ENCODE data around the gene MPP2.
"Not testable (repeated sequence)": the region's sequence is repeated elsewhere in the genome, so short reads cannot be mapped to it uniquely, and the experiment has no call there.

MPP2 gene

DNA sequence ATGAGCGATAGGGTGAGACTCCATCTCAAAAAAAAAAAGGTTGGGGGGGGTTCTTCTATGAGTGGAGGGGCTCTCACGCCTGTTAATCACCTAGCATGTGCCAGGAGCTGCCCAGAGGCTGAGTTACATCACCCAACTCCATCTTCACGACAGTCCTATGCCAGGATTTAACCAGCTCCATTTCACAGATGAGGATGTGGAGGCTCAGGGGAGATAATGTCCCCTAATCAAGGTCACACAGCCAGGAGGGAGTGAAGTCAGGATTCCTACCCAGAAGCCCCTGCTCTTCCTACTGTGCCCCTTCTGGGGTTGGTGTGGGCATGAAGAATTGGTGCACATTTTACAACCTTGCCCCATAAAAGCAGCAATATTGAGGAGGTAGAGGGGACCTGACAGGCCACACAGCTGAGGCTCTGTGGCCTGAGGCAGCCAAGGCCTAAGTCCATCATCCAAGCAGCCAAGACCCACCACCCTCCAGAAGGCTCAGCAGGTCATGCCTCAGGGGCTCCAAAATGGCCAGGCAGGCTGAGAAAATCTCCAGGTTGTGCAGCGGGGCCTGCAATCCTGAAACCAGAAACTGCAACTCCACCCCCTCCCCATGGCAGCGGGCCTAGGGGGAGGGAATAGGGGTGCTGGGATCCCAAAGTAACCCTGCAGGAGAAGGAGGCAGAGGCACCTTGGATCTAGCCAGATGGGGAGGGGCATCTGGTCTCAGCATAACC, 28.0 kb upstream of the MPP2 start:
- Mint-ChIP-seq H3K27me3 (ENCODE audit: low read depth) (peaks cover 10% of the 10 kb centered on the region), H3K4me1 (peaks cover 13% of the 10 kb centered on the region), H3K36me3 (ENCODE audit: low read depth) (no peaks in the 10 kb centered on the region), H3K9me3 (no peaks in the 10 kb centered on the region), H3K4me3 (no peak overlapping the region), H3K27ac (peak overlapping the region in 1 of 3 experiments; percentile 86)
- TF ChIP-seq, protein P1, sequence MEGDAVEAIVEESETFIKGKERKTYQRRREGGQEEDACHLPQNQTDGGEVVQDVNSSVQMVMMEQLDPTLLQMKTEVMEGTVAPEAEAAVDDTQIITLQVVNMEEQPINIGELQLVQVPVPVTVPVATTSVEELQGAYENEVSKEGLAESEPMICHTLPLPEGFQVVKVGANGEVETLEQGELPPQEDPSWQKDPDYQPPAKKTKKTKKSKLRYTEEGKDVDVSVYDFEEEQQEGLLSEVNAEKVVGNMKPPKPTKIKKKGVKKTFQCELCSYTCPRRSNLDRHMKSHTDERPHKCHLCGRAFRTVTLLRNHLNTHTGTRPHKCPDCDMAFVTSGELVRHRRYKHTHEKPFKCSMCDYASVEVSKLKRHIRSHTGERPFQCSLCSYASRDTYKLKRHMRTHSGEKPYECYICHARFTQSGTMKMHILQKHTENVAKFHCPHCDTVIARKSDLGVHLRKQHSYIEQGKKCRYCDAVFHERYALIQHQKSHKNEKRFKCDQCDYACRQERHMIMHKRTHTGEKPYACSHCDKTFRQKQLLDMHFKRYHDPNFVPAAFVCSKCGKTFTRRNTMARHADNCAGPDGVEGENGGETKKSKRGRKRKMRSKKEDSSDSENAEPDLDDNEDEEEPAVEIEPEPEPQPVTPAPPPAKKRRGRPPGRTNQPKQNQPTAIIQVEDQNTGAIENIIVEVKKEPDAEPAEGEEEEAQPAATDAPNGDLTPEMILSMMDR (IDR thresholded peaks at IDR 0.05; ENCODE audit: unreplicated experiment in 3 of 3), result no peak

DNA sequence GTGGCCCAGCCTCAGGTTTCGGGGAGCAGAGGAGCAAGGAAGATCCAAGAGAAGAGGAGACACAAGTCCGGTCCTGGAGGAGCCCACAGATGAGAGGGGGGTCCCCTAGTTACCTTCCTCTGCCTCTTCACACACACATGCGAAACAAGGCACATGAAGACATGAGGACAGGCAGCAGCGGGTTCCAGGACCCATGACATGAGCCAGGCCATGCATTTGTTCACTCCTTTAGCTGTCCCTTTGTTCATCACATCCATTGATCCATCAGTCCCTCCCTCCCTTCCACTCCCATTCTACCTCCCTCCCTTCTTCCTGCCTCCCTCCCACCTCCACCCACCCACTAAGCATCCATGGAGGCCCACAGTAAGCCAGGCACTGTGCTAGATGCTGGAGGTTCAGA, 25.6 kb upstream of the MPP2 start:
- Mint-ChIP-seq H3K9me3 (no peaks in the 10 kb centered on the region), H3K27ac (no peak overlapping the region), H3K36me3 (ENCODE audit: low read depth) (no peaks in the 10 kb centered on the region), H3K4me3 (no peak overlapping the region), H3K4me1 (peaks cover 16% of the 10 kb centered on the region), H3K27me3 (ENCODE audit: low read depth) (peaks cover 1% of the 10 kb centered on the region)
- TF ChIP-seq, protein P1 (IDR thresholded peaks at IDR 0.05; ENCODE audit: unreplicated experiment in 3 of 3), result no peak

DNA sequence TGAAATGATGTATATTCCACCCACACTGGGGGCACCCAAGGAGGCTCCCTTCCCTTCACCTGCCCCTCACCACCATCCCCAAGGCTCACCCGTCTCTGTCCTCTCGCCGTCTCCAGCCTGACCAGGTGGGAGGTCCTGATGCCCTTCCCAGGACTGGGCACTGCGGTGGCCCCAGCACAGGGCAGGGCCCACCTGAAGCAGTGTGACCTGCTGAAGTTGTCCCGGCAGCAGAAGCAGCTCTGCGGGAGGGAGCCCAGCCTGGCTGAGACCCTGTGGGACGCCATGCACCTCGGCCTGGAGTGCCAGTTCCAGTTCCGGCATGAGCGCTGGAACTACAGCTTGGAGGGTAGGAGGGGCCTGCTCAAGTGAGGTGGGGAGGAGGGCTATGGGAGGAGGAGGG, 25.0 kb upstream of the MPP2 start:
- H3K27ac Mint-ChIP-seq, result peak overlapping the region in 2 of 3 experiments; percentile 48 to 59
- H3K36me3 Mint-ChIP-seq (ENCODE audit: low read depth), result no peaks in the 10 kb centered on the region
- H3K4me3 Mint-ChIP-seq, result peak overlapping the region in 1 of 3 experiments; percentile 17
- H3K4me1 Mint-ChIP-seq, result peaks cover 20% of the 10 kb centered on the region
- peaks cover 5% of the 10 kb centered on the region for H3K27me3 Mint-ChIP-seq (ENCODE audit: low read depth)
- no peaks in the 10 kb centered on the region for H3K9me3 Mint-ChIP-seq
- TF ChIP-seq, protein P1 (IDR thresholded peaks at IDR 0.05; ENCODE audit: unreplicated experiment in 3 of 3), result no peak

DNA sequence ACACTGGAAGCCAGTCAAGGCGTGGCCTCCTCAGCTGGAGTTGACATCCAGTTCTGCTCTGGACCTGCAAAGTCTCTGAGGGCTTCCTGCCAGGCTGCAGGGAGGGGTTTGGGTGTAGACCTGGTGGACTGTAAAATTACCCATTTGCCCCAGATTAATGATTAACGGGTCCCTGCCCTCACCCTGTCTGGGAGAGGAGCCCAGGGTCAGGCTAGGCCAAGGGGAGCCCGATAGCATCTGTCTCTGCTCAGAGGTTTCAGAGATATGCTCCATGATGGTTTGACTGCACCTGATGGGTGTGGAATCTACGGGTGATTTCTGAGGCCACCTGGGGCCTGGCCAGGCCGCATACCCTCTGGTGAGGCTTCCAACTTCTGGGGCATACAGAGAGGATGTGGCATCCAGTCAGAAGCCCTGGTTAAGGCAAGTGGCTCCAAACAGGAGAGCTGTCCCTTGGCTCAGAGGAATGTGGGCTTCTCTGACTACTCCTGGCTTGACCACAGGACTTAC, 23.8 kb upstream of the MPP2 start:
- Mint-ChIP-seq H3K36me3 (ENCODE audit: low read depth) (no peaks in the 10 kb centered on the region), H3K27ac (peak overlapping the region; percentile 19 to 85 (median 48)), H3K27me3 (ENCODE audit: low read depth) (peaks cover 12% of the 10 kb centered on the region), H3K9me3 (no peaks in the 10 kb centered on the region), H3K4me1 (peaks cover 16% of the 10 kb centered on the region), H3K4me3 (no peak overlapping the region)
- TF ChIP-seq, protein P1 (IDR thresholded peaks at IDR 0.05; ENCODE audit: unreplicated experiment in 3 of 3), result no peak

DNA sequence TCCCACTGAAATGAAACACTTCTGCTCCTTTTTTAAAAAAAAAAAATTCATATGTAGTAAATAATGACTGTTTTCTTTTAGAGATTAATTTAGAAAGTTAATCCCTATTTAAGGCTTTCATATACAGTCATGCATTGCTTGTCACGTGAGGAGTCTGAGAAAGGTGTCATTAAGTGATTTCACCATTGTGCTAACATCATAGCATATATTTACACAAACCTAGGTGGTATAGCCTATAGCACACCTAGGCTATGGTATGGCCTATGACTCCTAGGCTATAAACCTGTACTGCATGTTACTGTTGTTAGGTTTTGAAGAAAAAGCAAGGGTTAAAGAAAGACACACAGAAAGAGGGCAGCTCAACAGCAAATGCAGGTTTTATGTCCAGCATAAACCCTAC, 21.3 kb upstream of the MPP2 start:
- Mint-ChIP-seq H3K27me3 (ENCODE audit: low read depth) (peaks cover 16% of the 10 kb centered on the region), H3K4me1 (peaks cover 16% of the 10 kb centered on the region), H3K9me3 (no peaks in the 10 kb centered on the region), H3K4me3 (no peak overlapping the region), H3K36me3 (ENCODE audit: low read depth) (no peaks in the 10 kb centered on the region), H3K27ac (no peak overlapping the region)
- TF ChIP-seq, protein P1 (IDR thresholded peaks at IDR 0.05; ENCODE audit: unreplicated experiment in 3 of 3), result no peak

DNA sequence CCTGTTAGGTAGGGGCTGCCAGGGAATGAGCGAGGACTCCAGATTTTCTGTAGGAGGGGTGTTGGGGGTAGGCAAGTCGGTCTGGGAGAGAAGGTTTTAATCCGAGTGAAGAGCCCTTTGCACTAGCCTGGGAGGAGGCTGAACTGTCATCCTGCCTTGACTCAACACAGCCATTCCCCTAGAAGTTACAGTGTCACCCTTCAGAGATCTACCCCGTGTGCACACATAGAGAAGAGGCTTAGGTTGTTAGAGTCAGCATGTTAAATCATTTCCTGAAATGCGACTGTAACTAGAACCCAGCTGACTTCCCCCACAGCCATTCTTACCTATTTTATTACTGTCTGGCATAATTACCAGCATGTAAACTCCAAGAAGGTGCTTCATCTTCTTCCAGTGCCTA, 20.6 kb upstream of the MPP2 start:
- not testable (repeated sequence) for H3K36me3 Mint-ChIP-seq (ENCODE audit: low read depth); H3K9me3 Mint-ChIP-seq
- H3K4me3 Mint-ChIP-seq, result peak overlapping the region in 2 of 3 experiments; percentile 7 to 9
- peak overlapping the region; percentile 22 to 76 (median 43) for H3K27ac Mint-ChIP-seq
- peaks cover 19% of the 10 kb centered on the region for H3K27me3 Mint-ChIP-seq (ENCODE audit: low read depth)
- H3K4me1 Mint-ChIP-seq, result peaks cover 16% of the 10 kb centered on the region
